IPS-NIHi7 (cell line): ENCODE measurements around the gene LGALS16.
A peak's percentile ranks its signal among the peaks of the same experiment; 100 is the strongest.
"Not testable (repeated sequence)": the region's sequence is repeated elsewhere in the genome, so short reads cannot be mapped to it uniquely, and the experiment has no call there.

Experiments used
- DNase-seq: peaks from one replicate; pipeline ENCODE4 v3.0.0; 2012; ENCODE audit warnings: mixed read lengths; ENCODE audit errors: extremely low spot score

Gene LGALS16, protein sequence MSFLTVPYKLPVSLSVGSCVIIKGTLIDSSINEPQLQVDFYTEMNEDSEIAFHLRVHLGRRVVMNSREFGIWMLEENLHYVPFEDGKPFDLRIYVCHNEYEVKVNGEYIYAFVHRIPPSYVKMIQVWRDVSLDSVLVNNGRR

DNA sequence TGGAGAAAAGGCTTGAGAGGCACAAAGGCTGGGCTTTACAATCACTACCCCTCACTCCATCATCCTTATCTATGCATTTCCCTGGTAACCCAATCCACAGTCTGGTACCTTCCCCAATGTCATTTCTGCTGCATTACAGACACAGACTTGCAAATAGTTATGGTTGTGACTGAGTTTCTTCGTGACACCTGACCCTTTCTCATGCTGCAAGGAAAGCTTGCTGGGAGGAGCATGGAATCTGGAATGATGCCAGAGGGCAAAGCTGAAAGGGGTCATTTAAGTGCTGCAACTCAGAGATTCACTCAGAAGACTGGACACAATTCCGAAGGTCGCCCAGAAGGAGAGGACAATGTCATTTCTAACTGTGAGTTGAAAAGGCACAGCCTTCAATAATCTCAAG lies at the start of gene LGALS16:
Gene LGALS16 (plus strand): TSS at position 301 of the 400 bp plus-strand sequence. CDS start 49 bp downstream, at position 350.
- no peak for DNase-seq

DNA sequence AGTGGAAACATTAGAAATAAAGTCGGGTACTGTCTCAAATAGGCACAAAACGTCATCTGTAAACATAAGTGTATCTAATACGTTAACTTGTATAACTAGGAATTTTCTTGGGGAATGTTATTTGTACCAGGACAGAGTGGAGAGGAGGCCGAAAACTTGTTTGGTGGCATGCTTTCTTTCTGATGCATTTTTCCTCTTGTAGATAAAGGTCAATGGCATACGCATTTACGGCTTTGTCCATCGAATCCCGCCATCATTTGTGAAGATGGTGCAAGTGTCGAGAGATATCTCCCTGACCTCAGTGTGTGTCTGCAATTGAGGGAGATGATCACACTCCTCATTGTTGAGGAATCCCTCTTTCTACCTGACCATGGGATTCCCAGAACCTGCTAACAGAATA lies 48.7 kb upstream of the LGALS16 start:
- no peak for DNase-seq

DNA sequence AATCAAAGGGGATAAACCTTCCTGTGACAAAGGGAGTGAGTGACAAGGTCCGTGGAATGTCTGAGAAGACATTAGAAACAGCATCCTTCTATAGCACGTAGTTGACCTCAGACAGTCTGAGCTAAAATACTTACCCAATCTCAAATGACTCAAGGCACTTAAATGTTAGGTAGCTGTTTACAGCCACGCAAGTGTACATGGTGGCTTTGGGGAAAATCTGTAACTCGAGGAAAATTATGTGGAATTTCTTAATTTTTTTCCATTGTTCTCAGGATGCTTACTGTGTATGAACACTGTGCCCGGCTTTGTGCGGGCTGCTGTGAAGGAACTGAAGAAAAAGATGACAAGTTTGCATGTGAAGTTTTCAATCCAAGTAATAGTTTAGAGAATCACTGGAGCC lies 48.2 kb upstream of the LGALS16 start:
- DNase-seq, result no peak

DNA sequence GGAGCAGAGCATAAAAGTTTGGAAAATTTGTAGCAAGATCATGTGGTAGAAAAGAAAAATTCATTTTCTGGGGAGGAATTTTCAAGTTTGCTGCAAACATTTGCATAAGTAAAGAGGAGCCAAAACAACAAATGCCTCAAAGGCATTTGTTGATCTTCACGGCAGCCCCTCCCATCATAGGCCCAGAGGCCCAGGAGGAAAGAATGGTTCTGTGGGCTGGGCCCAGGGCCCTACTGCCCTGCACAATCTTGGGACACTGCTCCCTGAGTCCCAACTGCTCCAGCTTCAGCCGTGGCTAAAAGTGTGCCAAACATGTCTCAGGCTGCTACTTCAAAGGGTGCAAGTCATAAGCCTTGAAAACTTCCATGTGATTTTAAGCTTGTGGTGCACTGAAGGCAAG lies 42.1 kb upstream of the LGALS16 start:
- DNase-seq, result no peak

DNA sequence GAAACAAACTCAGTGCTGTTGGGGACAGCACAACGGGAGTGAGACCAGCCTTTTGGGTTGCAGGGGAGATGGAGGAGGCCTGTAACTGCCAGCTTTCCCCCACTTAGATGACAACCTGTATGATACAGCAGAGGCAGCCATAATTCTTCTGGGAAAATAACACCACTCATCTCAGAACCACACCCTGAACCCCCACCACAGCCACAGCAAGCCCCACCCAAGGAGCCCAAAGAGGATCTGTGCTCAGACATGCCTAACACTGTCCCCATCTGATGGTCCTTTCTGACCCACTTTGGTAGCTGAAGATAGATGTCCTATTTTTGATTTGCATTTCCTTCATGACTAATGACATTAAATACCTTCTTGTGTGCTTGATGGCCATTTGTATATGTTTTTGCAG lies 38.0 kb upstream of the LGALS16 start:
- DNase-seq, result no peak

DNA sequence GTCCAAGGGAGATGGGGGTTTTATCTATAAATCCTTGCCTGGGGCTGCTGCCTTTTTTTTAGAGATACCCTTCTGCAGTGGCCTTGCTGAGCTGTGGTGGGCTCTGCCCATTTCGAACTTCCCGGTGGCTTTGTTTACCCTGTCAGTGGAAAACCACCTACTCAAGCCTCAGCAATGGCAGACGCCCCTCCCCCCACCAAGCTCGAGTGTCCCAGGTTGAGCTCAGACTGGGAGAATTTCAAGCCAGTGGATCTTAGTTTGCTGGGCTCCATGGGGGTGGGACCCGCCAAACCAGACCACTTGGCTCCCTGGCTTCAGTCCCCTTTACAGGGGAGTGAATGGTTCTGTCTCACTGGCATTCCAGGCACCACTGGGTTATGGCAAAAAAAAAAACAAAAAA lies 31.8 kb upstream of the LGALS16 start:
- DNase-seq, result no peak

DNA sequence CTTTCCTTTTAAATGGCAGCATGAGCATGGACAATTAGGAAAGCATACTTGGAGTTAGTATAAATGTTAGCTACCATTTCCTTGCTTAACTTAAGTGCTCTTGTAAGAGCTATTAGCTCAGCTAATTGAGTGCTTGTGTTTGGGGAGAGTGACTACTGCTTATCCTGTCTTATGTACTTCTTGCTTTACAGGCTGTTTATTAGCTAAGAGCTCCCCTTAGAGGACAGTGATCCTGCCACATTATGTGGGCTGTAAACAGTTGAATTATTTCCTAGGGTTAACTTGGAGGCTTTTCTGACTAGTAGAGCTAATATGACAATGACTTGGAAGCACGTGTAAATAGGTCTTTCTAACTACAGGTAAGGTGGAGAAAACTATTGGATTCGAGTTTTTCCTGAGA lies 28.1 kb upstream of the LGALS16 start:
- not testable (repeated sequence) for DNase-seq

DNA sequence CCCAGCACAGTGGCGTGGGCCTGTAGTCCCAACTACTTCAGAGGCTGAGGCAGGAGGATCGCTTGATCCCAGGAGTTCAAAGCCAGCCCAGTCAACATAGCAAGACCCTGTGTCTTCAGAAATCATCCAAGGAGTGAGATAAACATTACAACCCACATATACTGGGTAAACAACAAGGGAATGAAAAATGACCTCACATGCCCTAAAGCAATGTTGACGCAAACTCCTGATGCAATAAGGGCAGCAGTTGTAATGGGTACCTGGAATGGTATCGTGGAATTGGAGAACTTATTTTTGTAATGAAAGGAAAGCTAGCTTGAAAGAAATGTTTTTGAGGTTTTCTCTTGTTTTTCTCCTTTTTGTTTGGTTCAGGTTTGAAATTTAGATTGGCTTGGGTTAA lies 24.5 kb upstream of the LGALS16 start:
- no peak for DNase-seq

DNA sequence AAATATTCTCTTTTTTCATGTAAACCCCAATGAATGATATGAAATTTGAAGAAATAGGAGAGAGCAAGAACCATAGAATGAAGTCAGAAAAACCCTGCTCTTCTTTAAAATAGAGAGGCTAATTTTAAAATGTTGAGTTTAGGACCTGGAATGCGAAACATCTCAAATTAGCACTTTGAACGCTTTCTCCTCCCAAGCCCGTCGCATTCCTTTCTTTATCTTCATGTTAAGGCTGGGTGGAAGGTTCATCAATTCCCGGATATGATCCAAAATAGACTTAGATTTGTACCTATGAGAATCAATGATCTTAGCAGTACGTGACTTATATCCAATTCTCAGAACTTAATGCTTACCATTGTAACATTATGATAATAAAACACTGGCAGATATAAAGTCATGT lies 24.1 kb upstream of the LGALS16 start:
- no peak for DNase-seq

DNA sequence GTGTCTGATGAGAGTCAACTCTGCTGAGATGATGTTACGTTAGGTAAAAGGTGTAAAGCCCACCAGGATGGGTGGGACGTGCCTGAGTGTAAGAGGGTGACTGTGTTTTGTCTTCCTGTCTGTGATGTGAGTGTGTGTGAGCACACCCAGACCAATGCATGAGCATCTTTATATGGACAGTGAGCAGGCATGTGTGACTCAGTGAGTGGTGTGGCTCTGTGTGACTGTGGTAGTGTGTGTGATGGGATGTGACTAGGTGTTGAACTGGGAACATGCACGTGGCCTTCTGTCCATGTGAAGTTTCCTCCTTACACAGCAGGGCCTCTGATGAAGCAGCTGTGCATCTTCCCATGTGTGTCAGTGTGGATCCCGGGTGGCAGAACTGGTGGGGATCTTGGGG lies 17.8 kb upstream of the LGALS16 start:
- no peak for DNase-seq

DNA sequence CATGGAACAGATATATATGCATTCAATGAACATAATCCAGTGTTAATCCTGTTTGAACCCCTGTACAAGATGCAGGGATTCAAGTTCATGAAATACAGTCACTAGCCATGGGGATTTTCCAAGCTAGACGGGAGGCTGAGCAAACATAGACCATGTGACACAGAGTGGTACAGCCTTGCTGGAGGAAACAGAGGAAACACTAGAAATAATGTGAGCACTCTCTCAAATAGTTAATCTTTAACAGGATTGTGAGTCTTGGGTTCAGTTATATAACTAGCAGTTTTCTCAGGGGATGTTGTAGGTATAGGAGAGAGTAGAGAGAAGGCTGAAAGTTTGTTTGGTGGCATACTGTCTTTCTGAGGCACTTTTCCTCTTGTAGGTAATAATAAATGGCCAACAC lies 13.9 kb upstream of the LGALS16 start:
- DNase-seq, result no peak

DNA sequence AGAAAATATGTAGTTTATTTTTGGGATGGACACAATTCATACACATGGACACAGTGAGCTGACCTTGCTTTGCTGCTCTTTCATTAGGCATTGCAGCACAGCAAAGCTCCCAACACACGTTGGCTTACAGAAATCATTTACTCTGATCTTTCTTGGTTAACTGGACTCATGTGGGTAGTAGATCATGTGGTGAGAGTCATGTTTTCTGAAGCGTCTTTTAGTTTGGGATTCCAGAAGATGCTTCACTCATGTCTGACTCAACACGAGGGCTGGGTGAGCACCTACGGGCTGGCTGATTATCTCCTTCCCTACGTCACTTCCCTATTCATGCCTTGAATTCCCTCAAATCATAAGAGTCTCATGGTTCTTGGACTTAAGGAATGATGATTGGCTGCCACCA lies 12.1 kb upstream of the LGALS16 start:
- no peak for DNase-seq

DNA sequence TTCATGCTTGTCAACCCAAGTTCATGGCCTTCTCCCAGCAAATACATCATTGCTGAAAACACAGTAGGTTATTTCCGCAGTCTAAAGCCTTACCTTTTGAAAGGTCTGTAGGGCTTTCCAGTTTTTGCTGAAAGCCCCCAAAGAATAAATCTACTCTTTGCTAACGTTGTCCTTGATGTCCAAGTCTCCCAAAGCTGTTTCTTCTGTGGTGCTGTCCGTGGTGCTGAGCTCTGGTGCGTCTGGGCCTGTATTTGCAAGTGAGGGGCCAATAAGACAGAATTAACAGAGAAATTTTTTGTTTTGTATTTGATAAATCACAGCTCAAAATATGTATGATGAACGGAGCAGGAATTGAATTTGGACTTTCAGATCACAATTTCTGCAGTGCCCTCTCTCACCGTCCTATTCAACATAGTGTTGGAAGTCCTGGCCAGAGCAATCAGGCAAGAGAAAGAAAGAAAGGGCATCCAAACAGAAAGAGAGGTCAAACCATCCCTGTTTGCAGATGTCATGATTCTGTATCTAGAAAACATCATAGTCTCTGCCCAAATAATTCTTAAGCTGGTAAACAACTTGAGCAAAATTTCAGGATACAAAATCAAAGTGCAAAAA lies 9.8 kb upstream of the LGALS16 start:
- peak; percentile 45 for DNase-seq

DNA sequence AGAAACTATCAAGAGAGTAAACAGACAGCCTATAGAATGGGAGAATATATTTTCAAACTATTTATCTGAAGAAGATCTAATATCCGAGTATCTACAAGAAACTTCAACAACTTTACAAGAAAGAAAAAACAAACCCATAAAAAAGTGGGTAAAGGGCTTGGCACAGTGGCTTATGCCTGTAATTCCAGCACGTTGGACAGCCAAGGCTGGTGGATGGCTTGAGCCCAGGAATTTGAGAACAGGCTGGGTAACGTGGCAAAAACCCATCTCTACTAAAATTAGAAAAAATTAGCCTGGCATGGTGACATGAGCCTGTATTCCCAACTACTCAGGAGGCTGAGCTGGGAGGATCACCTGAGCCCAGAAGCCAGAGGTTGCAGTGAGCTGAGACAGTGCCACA lies 7.8 kb upstream of the LGALS16 start:
- DNase-seq, result no peak

DNA sequence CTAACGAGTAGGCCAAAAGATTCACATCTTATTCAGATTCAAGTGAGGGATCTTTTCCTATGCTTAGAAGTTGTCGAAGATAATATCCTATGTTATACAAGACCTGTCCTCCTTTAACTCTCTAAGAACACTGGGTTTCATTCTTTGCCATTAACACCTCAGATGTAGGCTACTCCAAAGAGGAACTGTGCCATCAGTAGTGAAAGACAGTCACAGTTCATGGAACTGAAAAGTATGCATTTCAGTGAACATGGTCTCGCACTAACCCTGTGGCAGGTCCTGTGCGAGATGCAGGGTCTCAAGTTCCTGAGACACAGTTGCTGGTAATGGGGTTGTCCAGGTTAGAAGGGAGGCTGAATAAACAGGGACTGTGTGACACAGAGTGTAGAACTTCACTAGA lies 4.1 kb downstream of the LGALS16 start:
- no peak for DNase-seq

DNA sequence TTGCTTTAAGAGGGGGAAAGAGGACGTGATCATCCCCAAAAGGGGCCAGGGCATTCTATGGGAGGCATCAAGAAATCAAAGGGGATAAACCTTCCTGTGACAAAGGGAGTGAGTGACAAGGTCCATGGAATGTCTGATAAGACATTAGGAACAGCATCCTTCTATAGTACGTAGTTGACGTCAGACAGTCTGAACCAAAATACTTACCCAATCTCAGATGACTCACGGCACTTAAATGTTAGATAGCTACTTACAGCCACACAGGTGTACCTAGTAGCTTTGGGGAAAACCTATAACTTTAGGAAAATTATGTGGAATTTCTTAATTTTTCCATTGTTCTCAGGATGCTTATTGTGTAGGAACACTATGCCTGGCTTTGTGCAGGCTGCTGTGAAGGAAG lies 4.9 kb downstream of the LGALS16 start:
- no peak for DNase-seq

DNA sequence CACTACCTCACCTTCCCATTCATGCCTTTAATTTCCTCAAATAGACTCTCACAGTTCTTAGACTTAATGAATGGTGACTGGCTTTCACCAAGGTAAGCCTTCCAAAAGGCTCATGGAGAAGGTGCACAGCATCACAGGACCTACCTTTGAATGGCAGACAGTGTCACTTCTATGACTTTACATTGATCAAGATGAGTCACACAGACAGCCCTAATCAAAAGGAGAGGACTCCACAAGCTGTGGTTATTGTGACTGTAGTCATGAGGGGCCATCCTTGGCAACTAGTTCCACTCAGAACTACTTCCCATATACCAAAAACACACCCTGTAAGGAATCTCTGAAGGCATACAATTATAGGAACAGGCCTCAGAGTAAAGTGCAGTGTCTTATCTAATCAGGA lies 5.9 kb downstream of the LGALS16 start:
- DNase-seq, result no peak

DNA sequence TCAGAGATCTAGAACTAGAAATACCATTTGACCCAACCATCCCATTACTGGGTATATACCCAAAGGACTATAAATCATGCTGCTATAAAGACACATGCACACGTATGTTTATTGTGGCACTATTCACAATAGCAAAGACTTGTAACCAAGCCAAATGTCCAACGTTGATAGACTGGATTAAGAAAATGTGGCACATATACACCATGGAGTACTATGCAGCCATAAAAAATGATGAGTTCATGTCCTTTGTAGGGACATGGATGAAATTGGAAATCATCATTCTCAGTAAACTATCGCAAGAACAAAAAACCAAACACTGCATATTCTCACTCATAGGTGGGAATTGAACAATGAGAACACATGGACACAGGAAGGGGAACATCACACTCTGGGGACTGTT lies 14.1 kb downstream of the LGALS16 start:
- DNase-seq, result not testable (repeated sequence)

DNA sequence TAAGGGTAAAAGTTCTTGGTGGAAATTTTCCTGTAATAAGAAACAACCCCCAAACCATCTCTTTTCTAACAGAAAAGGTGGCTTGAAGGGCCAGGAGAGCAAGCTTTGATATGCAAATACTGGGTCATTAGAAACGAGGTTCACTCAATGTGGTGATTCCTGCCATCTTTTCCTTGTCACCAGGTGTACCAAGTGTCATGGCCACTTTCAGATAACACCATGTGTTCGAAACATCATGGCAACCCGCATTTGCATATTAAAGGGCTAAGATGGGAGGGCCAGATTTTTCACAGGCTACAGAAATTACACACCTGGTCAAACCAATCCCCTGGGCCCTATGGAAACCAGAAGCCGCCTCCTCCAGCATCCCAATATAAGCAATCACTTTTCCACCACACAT lies 15.3 kb downstream of the LGALS16 start:
- DNase-seq, result no peak

DNA sequence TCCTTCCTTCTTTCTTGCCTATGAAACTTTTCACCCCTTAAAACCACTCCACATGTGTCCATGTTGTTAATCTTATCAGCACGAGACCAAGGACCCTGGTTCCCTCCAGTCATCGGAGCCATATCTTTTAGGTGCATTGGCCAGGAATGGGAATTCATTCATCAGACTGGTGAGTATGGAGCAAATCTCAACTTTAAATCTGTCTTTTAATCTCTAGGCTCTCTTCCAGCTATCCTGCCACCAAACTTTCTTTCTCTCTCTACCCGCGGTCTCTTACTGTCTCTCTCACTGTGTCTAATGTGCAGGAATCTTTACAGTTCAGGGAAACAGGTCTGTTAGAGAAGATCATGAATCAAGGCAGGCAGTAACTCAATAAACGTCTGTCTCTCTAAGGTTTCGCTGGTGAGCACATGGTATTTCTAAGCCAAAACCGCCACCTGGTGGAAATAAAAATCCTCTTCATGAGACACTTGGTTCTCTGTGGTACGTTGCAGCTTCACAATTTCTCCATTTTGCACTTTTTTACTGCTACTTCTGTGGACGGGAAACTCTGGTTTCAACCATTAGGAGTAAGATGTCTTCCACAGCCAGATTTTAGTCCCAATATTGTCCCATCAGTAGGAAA lies 16.1 kb downstream of the LGALS16 start:
- peak; percentile 67 for DNase-seq

DNA sequence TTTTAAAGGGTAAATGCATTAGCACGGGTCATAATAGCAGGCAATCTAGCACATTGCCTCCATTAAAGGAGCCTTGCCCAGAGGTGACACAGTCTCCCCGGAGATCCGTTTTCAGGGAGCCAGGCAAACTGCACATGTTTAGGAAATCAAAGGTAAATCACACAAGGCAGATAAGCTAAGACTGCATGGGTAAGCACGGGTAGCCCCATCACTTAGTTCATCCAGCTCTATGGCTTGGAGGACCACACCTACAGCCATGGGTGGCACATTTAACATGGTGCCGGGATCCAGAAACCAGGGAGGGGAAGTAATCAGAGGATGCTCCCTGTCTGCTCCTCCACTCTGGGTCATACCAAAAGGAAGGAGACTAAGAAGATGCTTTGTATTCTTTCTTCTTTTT lies 16.8 kb downstream of the LGALS16 start:
- DNase-seq, result no peak

DNA sequence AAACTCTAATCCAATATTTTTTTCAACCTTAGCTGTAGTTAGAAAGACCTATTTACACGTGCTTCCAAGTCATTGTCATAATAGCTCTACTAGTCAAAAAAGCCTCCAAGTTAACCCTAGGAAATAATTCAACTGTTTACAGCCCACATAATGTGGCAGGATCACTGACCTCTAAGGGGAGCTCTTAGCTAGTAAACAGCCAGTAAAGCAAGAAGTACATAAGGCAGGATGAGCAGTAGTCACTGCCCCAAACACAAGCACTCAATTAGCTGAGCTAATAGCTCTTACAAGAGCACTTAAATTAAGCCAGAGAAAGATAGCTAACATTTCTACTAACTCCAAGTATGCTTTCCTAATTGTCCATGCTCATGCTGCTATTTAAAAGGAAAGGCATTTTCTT lies 18.1 kb downstream of the LGALS16 start:
- not testable (repeated sequence) for DNase-seq

DNA sequence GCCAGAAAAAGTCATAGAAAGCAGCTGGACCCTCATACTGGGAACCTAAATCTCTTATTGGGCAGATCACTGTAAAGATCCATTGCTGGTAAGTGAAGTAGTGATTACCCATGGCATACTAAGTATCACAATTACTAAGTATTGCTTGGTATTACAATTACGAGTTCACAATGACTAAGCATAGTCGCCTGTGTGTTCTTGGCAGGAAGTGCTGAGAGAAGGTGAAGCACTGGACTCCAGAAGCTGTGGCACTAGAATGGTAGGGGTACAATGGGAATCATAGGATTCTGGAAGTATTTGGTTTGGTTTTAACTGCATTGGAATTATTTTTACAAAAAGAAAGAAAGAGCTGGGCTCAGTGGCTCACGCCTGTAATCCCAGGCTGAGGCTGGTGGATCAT lies 20.3 kb downstream of the LGALS16 start:
- DNase-seq, result no peak
